ENCODE measurements around the gene SLC25A3.

DNA sequence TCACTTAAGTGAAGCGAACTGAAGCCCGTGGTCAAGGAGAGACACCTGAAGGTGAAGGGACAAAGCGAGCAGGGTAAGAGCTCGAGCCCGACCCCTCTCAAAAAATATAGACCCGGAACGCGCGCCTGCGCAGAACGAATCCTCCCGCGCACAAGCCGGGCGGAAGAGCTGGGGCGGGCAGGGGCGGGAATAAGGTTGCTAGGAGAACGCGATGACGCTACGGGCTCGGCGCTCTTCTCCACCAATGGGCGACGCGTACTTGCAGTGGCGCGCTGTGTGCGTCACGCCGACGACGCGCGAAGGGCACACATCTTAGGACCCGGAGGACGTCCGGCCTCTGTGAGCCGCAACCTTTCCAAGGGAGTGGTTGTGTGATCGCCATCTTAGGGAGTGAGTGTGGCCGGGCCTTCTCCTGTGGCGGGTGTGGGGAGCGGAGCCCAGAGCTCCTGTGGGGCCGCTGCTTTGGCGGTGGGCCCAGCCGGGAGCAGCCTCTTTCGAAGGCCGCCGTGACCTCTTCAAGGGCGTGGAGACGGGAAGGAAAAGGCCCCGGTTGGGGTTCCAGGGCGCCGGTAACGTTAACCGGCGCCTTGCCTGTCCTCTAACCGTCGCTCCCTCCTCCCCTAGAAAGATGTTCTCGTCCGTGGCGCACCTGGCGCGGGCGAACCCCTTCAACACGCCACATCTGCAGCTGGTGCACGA, at the start of gene SLC25A3:
- TF ChIP-seq, protein P1, sequence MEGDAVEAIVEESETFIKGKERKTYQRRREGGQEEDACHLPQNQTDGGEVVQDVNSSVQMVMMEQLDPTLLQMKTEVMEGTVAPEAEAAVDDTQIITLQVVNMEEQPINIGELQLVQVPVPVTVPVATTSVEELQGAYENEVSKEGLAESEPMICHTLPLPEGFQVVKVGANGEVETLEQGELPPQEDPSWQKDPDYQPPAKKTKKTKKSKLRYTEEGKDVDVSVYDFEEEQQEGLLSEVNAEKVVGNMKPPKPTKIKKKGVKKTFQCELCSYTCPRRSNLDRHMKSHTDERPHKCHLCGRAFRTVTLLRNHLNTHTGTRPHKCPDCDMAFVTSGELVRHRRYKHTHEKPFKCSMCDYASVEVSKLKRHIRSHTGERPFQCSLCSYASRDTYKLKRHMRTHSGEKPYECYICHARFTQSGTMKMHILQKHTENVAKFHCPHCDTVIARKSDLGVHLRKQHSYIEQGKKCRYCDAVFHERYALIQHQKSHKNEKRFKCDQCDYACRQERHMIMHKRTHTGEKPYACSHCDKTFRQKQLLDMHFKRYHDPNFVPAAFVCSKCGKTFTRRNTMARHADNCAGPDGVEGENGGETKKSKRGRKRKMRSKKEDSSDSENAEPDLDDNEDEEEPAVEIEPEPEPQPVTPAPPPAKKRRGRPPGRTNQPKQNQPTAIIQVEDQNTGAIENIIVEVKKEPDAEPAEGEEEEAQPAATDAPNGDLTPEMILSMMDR (IDR thresholded peaks at IDR 0.05), result no peak
- TF ChIP-seq ZFX (IDR thresholded peaks at IDR 0.05; ENCODE audit: borderline replicate concordance), result no peak

Measured in 22Rv1 (cell line).